ENCODE data around the gene PIK3CA.
"Not testable (repeated sequence)": the region's sequence is repeated elsewhere in the genome, so short reads cannot be mapped to it uniquely, and the experiment has no call there.

Gene PIK3CA

DNA sequence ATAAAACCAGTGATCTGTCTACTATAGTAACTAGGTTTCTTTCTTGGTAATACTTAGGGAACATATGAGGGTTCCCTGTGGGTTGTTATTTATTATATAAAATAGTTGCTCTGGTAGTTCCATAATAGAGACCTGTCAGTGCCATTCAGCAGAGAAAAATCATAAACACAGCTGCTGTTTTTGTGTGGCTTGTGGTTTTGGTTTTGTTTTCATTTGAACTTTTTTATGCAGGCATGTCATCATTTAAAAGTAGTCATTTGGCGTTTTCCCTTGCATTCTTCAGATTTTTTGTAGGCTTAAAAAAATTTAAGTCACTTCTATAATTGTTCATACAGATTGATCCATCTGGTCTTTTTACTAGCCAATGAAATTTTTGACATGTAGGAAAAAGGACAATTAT is 47.9 kb downstream of the PIK3CA start:
- TF ChIP-seq, protein P1, sequence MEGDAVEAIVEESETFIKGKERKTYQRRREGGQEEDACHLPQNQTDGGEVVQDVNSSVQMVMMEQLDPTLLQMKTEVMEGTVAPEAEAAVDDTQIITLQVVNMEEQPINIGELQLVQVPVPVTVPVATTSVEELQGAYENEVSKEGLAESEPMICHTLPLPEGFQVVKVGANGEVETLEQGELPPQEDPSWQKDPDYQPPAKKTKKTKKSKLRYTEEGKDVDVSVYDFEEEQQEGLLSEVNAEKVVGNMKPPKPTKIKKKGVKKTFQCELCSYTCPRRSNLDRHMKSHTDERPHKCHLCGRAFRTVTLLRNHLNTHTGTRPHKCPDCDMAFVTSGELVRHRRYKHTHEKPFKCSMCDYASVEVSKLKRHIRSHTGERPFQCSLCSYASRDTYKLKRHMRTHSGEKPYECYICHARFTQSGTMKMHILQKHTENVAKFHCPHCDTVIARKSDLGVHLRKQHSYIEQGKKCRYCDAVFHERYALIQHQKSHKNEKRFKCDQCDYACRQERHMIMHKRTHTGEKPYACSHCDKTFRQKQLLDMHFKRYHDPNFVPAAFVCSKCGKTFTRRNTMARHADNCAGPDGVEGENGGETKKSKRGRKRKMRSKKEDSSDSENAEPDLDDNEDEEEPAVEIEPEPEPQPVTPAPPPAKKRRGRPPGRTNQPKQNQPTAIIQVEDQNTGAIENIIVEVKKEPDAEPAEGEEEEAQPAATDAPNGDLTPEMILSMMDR (conservative IDR thresholded peaks at IDR 0.05) = no peak
- no peak for TF ChIP-seq ZFX (IDR thresholded peaks at IDR 0.05)

DNA sequence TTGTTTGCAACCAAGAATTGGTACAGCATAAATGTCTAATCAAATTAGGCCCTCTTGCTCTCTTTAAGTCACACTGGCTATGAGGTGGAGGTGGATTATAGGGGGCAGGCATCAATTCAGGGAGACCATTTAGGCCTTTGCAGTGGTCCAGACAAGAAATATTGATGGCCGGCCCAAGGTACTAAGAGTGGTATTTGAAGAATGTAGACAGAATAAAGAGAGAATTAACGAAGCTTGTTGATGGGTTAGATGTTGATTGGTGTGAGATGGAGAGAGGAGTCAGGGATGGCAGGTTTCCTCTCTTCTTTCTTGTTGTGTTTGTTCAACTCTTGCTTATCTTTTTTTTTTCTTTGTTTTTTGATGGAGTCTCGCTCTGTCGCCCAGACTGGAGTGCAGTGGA is 48.5 kb downstream of the PIK3CA start:
- no peak overlapping the region for H3K27ac ChIP-seq
- TF ChIP-seq, protein P1 (conservative IDR thresholded peaks at IDR 0.05) = no peak
- no peak for TF ChIP-seq ZFX (IDR thresholded peaks at IDR 0.05)

More for the DNA sequence above, 47.9 kb downstream of the PIK3CA start:
- no peak overlapping the region for H3K27ac ChIP-seq

DNA sequence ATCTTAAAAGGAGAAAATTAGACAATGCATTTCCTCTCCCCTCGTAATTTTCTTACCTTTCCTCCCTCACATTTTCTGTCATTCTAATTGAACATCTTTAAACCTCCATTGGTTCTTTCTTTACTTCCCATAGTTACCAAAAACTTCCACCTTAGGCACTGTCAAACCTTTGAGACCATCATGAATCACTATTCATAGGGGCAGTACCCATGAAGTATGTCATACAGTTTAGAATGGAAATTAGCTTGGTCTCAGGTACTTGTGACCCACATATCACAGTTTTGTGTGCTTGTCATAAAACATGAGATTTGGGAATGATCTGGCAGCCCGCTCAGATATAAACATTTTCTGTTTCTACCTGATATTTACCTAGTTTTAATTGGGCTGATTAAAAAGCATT is 52.6 kb downstream of the PIK3CA start:
- H3K27ac ChIP-seq = no peak overlapping the region
- TF ChIP-seq ZFX (IDR thresholded peaks at IDR 0.05) = no peak
- TF ChIP-seq, protein P1 (conservative IDR thresholded peaks at IDR 0.05) = no peak

DNA sequence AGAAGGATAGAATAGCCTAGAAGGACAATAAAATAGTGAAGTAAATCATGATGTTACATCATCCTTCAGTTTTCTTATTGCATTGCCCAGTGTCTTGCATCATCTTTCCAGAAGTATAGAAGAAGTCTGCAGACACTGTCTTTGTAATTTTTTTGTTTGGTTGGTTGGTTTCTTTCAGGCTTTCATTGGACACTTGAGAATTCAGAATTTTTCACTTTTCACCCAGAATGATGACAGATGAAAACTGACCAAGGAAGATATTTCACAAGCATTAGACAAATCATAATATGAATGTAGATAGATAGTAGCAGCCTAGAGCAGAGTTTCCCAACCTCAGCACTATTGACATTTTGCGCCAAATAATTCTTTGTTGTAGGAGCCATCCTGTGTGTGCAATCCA is 67.4 kb downstream of the PIK3CA start:
- H3K27ac ChIP-seq = not testable (repeated sequence)

DNA sequence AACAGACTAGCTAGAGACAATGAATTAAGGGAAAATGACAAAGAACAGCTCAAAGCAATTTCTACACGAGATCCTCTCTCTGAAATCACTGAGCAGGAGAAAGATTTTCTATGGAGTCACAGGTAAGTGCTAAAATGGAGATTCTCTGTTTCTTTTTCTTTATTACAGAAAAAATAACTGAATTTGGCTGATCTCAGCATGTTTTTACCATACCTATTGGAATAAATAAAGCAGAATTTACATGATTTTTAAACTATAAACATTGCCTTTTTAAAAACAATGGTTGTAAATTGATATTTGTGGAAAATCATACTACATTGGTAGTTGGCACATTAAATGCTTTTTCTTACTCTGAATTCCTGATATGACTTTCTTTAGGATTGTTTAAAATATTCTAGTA is 70.1 kb downstream of the PIK3CA start:
- not testable (repeated sequence) for H3K27ac ChIP-seq

DNA sequence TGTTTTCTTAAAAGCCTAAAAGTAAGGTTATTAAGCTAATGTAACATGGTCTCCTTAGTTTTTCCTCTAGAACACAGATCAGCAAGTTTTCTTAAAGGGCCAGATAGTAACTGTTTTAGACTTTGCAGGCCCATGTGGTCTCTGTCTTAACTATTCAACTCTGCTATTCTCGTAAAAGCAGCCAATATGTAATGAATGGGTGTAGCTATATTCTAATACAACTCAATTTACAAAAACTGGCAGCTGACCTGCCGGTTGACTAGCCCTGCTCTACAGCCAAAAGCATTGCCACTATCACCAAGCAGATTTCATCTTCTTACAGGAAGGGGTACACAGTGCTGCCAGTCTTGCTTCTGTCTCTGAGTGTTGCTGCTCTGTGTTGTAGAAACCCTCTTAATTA is 75.4 kb downstream of the PIK3CA start:
- no peak for TF ChIP-seq ZFX (IDR thresholded peaks at IDR 0.05)
- TF ChIP-seq, protein P1 (conservative IDR thresholded peaks at IDR 0.05) = no peak

DNA sequence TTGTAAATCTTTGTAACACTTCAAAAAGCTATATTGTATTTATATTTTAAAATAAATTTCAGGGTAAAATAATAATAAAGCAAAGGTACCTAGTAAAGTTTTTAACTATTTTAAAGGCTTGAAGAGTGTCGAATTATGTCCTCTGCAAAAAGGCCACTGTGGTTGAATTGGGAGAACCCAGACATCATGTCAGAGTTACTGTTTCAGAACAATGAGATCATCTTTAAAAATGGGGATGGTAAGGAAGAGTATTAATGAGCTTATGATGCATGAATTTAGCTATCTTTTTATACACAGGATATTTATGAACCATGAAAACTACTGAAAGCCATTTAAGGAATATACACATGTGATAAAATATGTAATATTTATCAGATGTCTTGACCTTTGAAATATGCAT is 76.4 kb downstream of the PIK3CA start:
- no peak for TF ChIP-seq ZFX (IDR thresholded peaks at IDR 0.05)
- TF ChIP-seq, protein P1 (conservative IDR thresholded peaks at IDR 0.05) = no peak

More for the DNA sequence above, 75.4 kb downstream of the PIK3CA start:
- H3K27ac ChIP-seq = no peak overlapping the region

DNA sequence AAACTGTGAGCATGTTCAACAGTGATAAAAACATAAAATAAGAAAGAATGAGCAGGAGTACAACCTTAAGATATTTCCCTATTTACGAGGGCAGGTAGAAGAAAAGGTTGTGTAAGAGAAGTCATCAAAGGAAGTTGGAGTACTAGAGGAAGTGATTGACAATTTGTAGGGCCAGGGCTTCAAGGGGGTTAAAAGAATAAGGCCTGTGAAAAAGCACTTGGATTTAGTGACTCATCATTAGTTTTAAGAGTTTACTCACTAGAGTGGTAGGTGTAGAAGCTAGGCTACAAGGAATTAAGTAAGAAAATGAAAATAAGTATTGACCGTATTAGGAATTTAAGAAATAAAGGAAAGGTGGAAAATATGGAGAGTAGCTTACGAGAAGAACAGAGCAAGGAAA is 79.2 kb downstream of the PIK3CA start:
- TF ChIP-seq ZFX (IDR thresholded peaks at IDR 0.05) = no peak
- TF ChIP-seq, protein P1 (conservative IDR thresholded peaks at IDR 0.05) = no peak
- no peak overlapping the region for H3K27ac ChIP-seq

More for the DNA sequence above, 76.4 kb downstream of the PIK3CA start:
- H3K27ac ChIP-seq = no peak overlapping the region

DNA sequence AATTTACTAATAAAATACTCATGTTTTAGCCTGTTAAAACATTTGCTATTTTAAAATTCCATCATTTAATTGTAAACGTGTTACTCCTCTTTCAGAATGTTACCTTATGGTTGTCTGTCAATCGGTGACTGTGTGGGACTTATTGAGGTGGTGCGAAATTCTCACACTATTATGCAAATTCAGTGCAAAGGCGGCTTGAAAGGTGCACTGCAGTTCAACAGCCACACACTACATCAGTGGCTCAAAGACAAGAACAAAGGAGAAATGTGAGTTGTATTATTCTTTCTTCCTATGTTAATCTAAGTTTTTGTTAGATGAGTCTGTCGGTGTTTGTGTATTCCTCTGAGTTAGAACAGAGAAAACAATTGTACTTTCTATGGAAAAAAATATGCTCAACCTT is 81.0 kb downstream of the PIK3CA start:
- no peak overlapping the region for H3K27ac ChIP-seq
- TF ChIP-seq, protein P1 (conservative IDR thresholded peaks at IDR 0.05) = no peak
- no peak for TF ChIP-seq ZFX (IDR thresholded peaks at IDR 0.05)

All from C4-2B (cell line).